ENCODE data around the gene ESYT2.

Gene ESYT2

DNA sequence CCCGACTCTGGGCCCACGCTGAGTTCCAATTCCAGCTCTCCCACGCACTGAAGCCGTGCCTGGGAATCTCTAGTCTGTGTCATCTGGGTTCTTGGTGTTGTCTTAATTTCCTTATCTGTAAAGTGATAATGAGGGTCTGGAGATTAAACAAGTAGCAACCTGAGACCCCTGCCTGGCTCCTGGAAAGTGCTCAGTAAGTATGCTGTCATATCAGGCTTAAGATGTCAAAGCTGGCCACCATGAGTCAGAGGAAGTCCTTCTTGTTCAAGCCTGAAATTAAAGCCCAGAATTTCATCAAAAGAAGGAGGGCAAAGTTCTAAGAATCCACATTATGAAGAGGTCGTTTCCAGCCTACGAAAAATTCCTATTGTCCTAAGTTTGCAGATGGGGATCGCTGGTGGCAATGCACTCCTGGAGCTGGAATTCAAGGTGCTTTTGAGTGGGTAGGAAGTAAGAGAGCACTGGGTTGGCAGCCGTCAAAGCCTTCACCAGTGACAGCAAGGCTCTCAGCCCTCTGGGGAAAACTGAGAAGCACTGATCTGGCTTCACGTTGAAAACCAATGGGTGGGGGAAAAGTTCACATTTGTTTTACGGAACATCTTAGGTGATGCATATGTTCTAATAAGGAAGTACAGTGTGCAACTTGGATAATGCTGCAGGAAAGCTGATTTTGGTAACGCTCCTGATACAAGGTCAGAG is 74.4 kb downstream of the ESYT2 start:
- H3K27ac ChIP-seq = no peak overlapping the region
- no peak overlapping the region for H3K4me3 ChIP-seq
- no peaks in the 10 kb centered on the region for H4K20me1 ChIP-seq
- no peak overlapping the region for H3K9ac ChIP-seq
- H3K4me1 ChIP-seq = no peaks in the 10 kb centered on the region
- H3K36me3 ChIP-seq = peaks cover 75% of the 10 kb centered on the region
- H3K4me2 ChIP-seq = no peak overlapping the region
- no peaks in the 10 kb centered on the region for H3K9me3 ChIP-seq
- no peak for TF ChIP-seq Cebpa-rat (IDR thresholded peaks at IDR 0.05)
- no peaks in the 10 kb centered on the region for H3K27me3 ChIP-seq

DNA sequence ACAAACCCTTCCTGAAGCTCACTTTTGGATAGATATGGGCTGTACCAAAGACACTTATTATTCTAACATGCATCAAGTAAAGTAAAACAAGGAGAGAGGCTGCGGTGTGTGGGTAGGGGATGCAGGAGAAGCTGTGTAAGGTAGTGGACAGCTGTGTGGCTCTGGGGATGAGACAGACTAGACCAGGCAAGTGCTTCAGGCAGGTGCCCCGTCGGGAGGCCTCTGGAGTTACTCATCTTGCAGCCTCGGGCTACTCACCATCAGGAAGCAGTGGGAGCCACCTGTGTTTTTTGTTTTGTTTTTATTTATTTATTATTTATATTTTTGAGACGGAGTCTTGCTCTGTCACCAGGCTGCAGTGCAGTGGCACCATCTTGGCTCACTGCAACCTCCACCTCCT is 75.4 kb downstream of the ESYT2 start:
- no peak for TF ChIP-seq Cebpa-rat (IDR thresholded peaks at IDR 0.05)
- Histone ChIP-seq H3K27me3 (no peaks in the 10 kb centered on the region), H3K4me3 (no peak overlapping the region), H3K4me2 (no peak overlapping the region), H3K9ac (no peak overlapping the region), H3K4me1 (no peaks in the 10 kb centered on the region), H3K27ac (no peak overlapping the region), H3K9me3 (no peaks in the 10 kb centered on the region), H3K36me3 (peaks cover 74% of the 10 kb centered on the region), H4K20me1 (no peaks in the 10 kb centered on the region)

DNA sequence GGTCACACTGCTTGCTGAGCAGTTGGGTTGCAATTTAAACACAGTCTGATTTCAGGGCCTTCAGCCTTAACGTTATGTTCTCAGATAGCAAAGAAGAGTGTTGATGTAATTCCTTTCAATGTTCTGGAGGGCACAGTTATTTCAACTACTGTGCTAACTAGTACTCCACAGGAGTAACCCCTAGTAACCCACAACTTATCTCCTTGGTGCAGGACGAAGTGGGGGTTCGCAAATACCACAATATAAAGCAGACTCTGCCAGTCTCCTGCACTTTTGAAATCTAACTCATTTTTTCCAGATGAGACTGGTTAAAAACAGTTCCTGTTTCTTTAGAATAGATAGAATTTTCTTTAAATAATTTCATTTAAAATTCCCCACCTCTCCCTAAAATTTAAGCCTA is 77.6 kb downstream of the ESYT2 start:
- Histone ChIP-seq H4K20me1 (no peaks in the 10 kb centered on the region), H3K4me3 (no peak overlapping the region), H3K9ac (no peak overlapping the region), H3K4me2 (no peak overlapping the region), H3K27ac (no peak overlapping the region), H3K4me1 (no peaks in the 10 kb centered on the region), H3K36me3 (peaks cover 74% of the 10 kb centered on the region), H3K27me3 (no peaks in the 10 kb centered on the region), H3K9me3 (no peaks in the 10 kb centered on the region)
- TF ChIP-seq Cebpa-rat (IDR thresholded peaks at IDR 0.05) = no peak

DNA sequence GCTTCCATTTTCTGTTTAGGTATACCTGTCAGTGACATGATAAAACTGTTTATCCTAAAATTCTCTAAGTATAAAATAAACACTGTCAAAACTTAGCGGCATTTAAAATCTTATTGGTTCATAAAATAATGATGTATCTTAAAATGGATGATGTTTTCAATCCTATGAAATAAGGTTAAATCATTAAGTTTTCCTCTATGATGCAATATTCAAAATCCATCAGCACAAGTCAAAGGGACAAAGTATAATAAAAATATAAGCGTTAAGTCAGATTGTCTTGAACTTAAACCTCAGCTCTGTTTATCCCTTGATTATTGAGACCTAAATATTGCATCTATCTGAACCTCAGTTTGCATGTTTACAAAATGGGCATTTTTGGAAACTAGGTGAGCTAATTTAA is 78.1 kb downstream of the ESYT2 start:
- H3K9me3 ChIP-seq = no peaks in the 10 kb centered on the region
- no peak overlapping the region for H3K4me2 ChIP-seq
- TF ChIP-seq Cebpa-rat (IDR thresholded peaks at IDR 0.05) = no peak
- no peaks in the 10 kb centered on the region for H3K4me1 ChIP-seq
- no peak overlapping the region for H3K4me3 ChIP-seq
- no peak overlapping the region for H3K27ac ChIP-seq
- H3K27me3 ChIP-seq = no peaks in the 10 kb centered on the region
- peaks cover 74% of the 10 kb centered on the region for H3K36me3 ChIP-seq
- H3K9ac ChIP-seq = no peak overlapping the region
- H4K20me1 ChIP-seq = no peaks in the 10 kb centered on the region

DNA sequence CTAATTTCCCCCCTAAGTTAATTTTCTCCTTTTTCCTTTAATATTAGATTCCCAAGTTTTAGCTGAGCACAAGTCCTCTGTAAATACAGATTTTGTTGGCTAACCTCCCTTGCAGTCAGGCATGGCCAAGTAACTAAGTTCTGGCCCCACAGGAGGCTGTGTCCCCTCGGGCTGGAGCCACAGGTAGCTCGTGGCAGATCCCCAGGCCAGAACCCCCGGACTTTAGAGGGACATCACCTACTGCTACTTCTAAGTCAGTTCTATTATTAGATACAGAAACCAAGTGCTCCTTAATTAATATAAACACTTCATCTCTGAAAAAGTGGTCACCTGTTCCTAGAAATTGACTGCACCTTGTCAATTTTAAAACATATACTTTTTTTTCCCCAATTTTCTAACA is 78.6 kb downstream of the ESYT2 start:
- TF ChIP-seq Cebpa-rat (IDR thresholded peaks at IDR 0.05) = no peak
- Histone ChIP-seq H3K4me2 (no peak overlapping the region), H3K9ac (no peak overlapping the region), H3K9me3 (no peaks in the 10 kb centered on the region), H3K27ac (no peak overlapping the region), H3K36me3 (peaks cover 76% of the 10 kb centered on the region), H3K27me3 (no peaks in the 10 kb centered on the region), H3K4me1 (no peaks in the 10 kb centered on the region), H3K4me3 (no peak overlapping the region), H4K20me1 (no peaks in the 10 kb centered on the region)

DNA sequence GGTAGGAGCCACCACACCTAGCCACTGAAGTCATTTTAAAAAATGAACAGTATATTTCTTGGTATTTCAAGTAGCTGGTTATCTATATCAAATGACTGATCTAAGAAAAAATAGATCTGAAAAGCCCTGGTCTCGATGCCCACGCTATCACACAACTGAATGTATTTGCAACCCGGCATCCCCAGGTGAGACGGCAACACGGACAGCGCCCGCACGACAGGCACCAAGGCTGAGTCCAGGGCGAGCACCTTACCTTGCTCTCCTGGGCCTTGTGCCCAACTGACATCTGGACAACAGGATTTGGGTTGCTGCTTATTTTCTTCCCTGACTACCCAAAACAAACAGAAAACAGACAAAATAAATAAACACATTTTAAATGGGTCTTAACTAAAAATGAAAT is 79.9 kb downstream of the ESYT2 start:
- Histone ChIP-seq H3K9ac (no peak overlapping the region), H3K36me3 (peaks cover 74% of the 10 kb centered on the region), H3K4me3 (no peak overlapping the region), H3K4me2 (no peak overlapping the region), H3K27me3 (no peaks in the 10 kb centered on the region), H3K4me1 (no peaks in the 10 kb centered on the region), H4K20me1 (peaks cover 8% of the 10 kb centered on the region; the same call in 1 of the 2 replicates), H3K27ac (no peak overlapping the region), H3K9me3 (no peaks in the 10 kb centered on the region)
- no peak for TF ChIP-seq Cebpa-rat (IDR thresholded peaks at IDR 0.05)

DNA sequence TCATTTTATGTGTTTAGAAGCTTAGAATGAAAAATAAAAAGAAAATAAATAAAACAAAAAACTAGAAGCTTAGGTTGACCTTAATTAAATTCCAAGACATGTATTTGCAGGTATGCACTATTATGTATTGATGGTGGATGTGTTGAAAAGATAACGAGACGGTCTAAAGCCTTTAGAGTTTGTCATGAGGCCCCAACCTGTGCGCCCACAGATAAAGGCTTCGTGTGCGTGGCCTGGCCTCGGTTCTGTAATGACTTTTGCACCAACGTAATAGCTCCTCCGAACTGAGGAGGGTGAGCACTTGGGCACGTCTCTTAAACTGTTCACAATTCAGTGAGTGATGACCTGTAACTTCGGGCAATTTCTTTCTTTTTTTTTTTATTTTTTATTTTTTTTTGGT is 81.0 kb downstream of the ESYT2 start:
- no peaks in the 10 kb centered on the region for H3K4me1 ChIP-seq
- no peaks in the 10 kb centered on the region for H3K27me3 ChIP-seq
- no peak for TF ChIP-seq Cebpa-rat (IDR thresholded peaks at IDR 0.05)
- H3K36me3 ChIP-seq = peaks cover 75% of the 10 kb centered on the region
- H3K4me3 ChIP-seq = no peak overlapping the region
- peaks cover 8% of the 10 kb centered on the region; the same call in 1 of the 2 replicates for H4K20me1 ChIP-seq
- no peak overlapping the region for H3K4me2 ChIP-seq
- no peak overlapping the region for H3K9ac ChIP-seq
- no peak overlapping the region for H3K27ac ChIP-seq
- H3K9me3 ChIP-seq = no peaks in the 10 kb centered on the region

DNA sequence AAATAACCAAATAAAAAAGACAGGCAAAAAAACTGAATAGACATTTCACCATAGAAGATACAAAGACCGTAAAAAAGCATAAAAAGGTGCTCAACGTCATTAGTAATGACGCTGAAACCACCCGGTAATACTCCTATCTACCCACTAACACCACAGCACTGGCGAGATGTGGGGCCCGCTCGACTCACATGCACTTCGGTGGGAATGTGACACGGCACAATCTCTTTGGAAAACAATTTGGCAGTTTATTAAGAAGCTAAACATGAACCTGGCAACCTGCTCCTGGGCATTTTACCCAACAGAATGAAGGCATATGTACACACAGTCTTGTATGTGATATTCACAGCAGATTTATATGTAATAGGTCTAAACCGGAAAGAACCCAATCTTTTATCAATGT is 81.9 kb downstream of the ESYT2 start:
- H3K4me1 ChIP-seq = no peaks in the 10 kb centered on the region
- peaks cover 8% of the 10 kb centered on the region; the same call in 1 of the 2 replicates for H4K20me1 ChIP-seq
- no peak overlapping the region for H3K27ac ChIP-seq
- no peaks in the 10 kb centered on the region for H3K27me3 ChIP-seq
- TF ChIP-seq Cebpa-rat (IDR thresholded peaks at IDR 0.05) = no peak
- peaks cover 81% of the 10 kb centered on the region for H3K36me3 ChIP-seq
- no peaks in the 10 kb centered on the region for H3K9me3 ChIP-seq
- H3K9ac ChIP-seq = no peak overlapping the region
- no peak overlapping the region for H3K4me3 ChIP-seq
- no peak overlapping the region for H3K4me2 ChIP-seq

DNA sequence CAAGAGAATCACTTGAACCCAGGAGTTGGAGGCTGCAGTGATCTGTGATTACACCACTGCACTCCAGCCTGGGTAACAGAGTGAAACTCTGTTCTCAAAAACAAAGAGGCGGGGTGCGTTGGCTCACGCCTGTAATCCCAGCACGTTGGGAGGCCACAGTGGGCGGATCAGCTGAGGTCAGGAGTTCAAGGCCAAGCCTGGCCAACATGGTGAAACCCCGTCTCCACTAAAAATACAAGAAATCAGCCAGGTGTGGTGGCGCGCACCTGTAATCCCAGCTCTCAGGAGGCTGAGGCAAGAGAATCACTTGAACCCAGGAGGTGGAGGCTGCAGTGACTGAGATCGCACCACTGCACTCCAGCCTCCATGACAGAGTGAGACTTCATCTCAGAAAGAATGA is 82.4 kb downstream of the ESYT2 start:
- Histone ChIP-seq H3K4me1 (no peaks in the 10 kb centered on the region), H3K4me2 (no peak overlapping the region), H3K27ac (no peak overlapping the region), H3K36me3 (peaks cover 85% of the 10 kb centered on the region), H3K9ac (no peak overlapping the region), H3K27me3 (no peaks in the 10 kb centered on the region), H3K4me3 (no peak overlapping the region), H4K20me1 (peaks cover 8% of the 10 kb centered on the region; the same call in 1 of the 2 replicates), H3K9me3 (no peaks in the 10 kb centered on the region)
- TF ChIP-seq Cebpa-rat (IDR thresholded peaks at IDR 0.05) = no peak

DNA sequence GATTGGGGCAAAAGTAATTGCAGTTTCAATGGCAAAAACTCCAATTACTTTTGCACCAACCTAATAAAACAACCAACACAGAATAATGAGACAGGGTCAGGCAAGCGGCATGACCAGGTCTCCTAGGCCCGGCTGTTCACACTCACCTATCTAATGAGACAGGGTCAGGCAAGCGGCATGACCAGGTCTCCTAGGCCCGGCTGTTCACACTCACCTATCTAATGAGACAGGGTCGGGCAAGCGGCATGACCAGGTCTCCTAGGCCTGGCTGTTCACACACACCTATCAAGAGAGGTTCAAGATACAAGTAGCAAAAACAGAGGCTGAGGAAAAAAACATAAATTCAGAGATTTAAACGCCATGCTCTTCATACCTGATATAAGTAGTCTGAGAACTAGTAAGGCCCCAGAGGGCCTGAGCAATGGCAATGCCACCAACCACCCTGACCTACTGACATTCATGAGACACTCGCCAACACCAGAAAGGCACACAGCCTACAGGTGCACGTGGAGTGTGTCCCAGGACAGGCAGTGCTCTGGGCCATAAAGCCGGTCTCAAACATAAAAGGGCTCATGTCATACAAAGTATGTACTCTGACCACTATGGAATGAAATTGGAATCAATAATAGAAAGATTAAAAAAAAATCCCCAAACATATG is 84.1 kb downstream of the ESYT2 start:
- Histone ChIP-seq H3K4me3 (no peak overlapping the region), H3K27me3 (no peaks in the 10 kb centered on the region), H3K27ac (no peak overlapping the region), H4K20me1 (peaks cover 12% of the 10 kb centered on the region), H3K4me1 (peaks cover 10% of the 10 kb centered on the region), H3K36me3 (peaks cover 93% of the 10 kb centered on the region), H3K4me2 (no peak overlapping the region), H3K9me3 (no peaks in the 10 kb centered on the region), H3K9ac (no peak overlapping the region)
- no peak for TF ChIP-seq Cebpa-rat (IDR thresholded peaks at IDR 0.05)

Measured in BLaER1 (cell line).